K562 (cell line): ENCODE measurements around the gene IRF3. TPM values are rescaled to one million over a fixed set of nuclear protein-coding genes. Genes with fewer than 3 reads are reported as not detected.

Experiments used
- CBFA2T2 ChIP-seq: fragments of 450-650 bp; conservative IDR thresholded peaks from 2 replicates; pipeline ENCODE4 v1.6.1; 2017; ENCODE audit warnings: mild to moderate bottlenecking
- EZH2 ChIP-seq: IDR thresholded peaks from 2 replicates; pipeline ENCODE4 v1.6.1; 2012; ENCODE audit warnings: low read depth, mild to moderate bottlenecking, inconsistent platforms, low read length, borderline replicate concordance
- FOXJ3 ChIP-seq: sonication (generic); formaldehyde crosslinking; IDR thresholded peaks from 2 replicates; pipeline ENCODE4 v1.4.0; 2020; ENCODE audit warnings: mild to moderate bottlenecking, missing genetic modification reagents
- FOXK1 ChIP-seq: sonication (generic); formaldehyde crosslinking; IDR thresholded peaks from 2 replicates; pipeline ENCODE4 v1.8.0; 2022; ENCODE audit warnings: missing genetic modification reagents, mild to moderate bottlenecking, borderline replicate concordance
- HDAC8 ChIP-seq: fragments of 450-650 bp; IDR thresholded peaks from 2 replicates; pipeline ENCODE4 v1.6.1; 2016; ENCODE audit warnings: mild to moderate bottlenecking, missing genetic modification characterization, moderate library complexity, missing compliant biosample characterization
- PHB2 ChIP-seq: fragments of 450-650 bp; IDR thresholded peaks from 2 replicates; pipeline ENCODE4 v1.6.1; 2017; ENCODE audit warnings: low read depth
- PML ChIP-seq: IDR thresholded peaks from 2 replicates; pipeline ENCODE4 v1.6.1; 2012; ENCODE audit warnings: low read length, inconsistent platforms
- PYGO2 ChIP-seq: fragments of 450-650 bp; IDR thresholded peaks from 2 replicates; pipeline ENCODE4 v1.6.1; 2016; ENCODE audit warnings: mild to moderate bottlenecking, missing genetic modification characterization, moderate library complexity, missing compliant biosample characterization
- SETDB1 ChIP-seq: IDR thresholded peaks from one replicate; pipeline ENCODE4 v1.6.1; 2012; ENCODE audit warnings: low read length, control low read depth, inconsistent platforms
- SMAD2 ChIP-seq: fragments of 150-350 bp; IDR thresholded peaks from 2 replicates; pipeline ENCODE4 v1.6.1; 2014; ENCODE audit warnings: low read depth, mild to moderate bottlenecking, low read length
- SMARCC2 ChIP-seq: fragments of 450-650 bp; IDR thresholded peaks from 2 replicates; pipeline ENCODE4 v1.6.1; 2017; ENCODE audit warnings: antibody characterized with exemption, moderate library complexity, mild to moderate bottlenecking, low read depth
- SUPT5H ChIP-seq: fragments of 450-650 bp; IDR thresholded peaks from 2 replicates; pipeline ENCODE4 v1.6.1; 2016
- TAL1 ChIP-seq: fragments of 450-650 bp; IDR thresholded peaks from 2 replicates; pipeline ENCODE4 v1.6.1; 2016; ENCODE audit warnings: mild to moderate bottlenecking
- U2AF1 ChIP-seq: fragments of 200-400 bp; formaldehyde crosslinking; optimal IDR thresholded peaks from 2 replicates; pipeline ENCODE3; 2017; ENCODE audit warnings: mild to moderate bottlenecking, low read depth, low read length, moderate library complexity
- ZNF398 ChIP-seq: fragments of 250-450 bp; sonication (Bioruptor Pico); IDR thresholded peaks from 2 replicates; pipeline ENCODE4 v1.8.0; 2021; ENCODE audit warnings: moderate library complexity, mild to moderate bottlenecking, inconsistent platforms
- ZNF740 ChIP-seq, 3 experiments: fragments of 200-800 bp in 1 of 3; sonication (Bioruptor generic) in 1 of 3; sonication (generic) in 1 of 3; formaldehyde crosslinking in 1 of 3; IDR thresholded peaks; 2 replicates each; pipeline versions ENCODE4 v1.6.1 to v1.8.0; 2016 to 2022; ENCODE audit warnings: mild to moderate bottlenecking in 2 of 3, missing compliant biosample characterization in 2 of 3, missing genetic modification characterization in 2 of 3, missing genetic modification reagents in 1 of 3
- polyA plus RNA-seq, 8 experiments: library from polyadenylated mRNA; depleted of rRNA in 4 of 8; stranded (reverse) in 5 of 8; unstranded in 3 of 8; fragments of >200 nt; fragmentation: Nextera tagmentation in 2 of 8; fragmentation: Illumina TruSeq in 1 of 8; extraction: Ambion mirVana in 2 of 8; extraction: Trizol in 1 of 8; gene quantifications; 2 replicates each; pipeline versions ENCODE4 v1.2.1 to v1.2.3, GENCODE V29; 2011 to 2014; ENCODE audit warnings: inconsistent platforms in 1 of 8, missing spikeins in 1 of 8
- total RNA-seq, 7 experiments: library from RNA; depleted of rRNA in 6 of 7; stranded (reverse); fragments of >200 nt in 6 of 7; fragmentation: Illumina TruSeq in 2 of 7; extraction: Trizol in 2 of 7; gene quantifications; 2 replicates each; pipeline versions ENCODE4 v1.2.1 to v1.2.3, GENCODE V29; 2011 to 2021; ENCODE audit warnings: low replicate concordance in 1 of 7
- TF ChIP-seq, protein P1 (sequence below): sonication (generic); formaldehyde crosslinking; IDR thresholded peaks from 2 replicates; pipeline ENCODE4 v1.8.1; 2023; ENCODE audit warnings: mild to moderate bottlenecking, missing genetic modification reagents
- TF ChIP-seq, protein P2 (sequence below), 2 experiments: fragments of 450-650 bp in 1 of 2; sonication (generic) in 1 of 2; formaldehyde crosslinking in 1 of 2; IDR thresholded peaks in 1 of 2; conservative IDR thresholded peaks in 1 of 2; 2 replicates each; pipeline versions ENCODE4 v1.6.1 to v1.8.1; 2016 to 2023; ENCODE audit warnings: mild to moderate bottlenecking in 2 of 2, moderate library complexity in 2 of 2, inconsistent platforms in 1 of 2, missing genetic modification reagents in 1 of 2

IRF3 gene
- total and polyA plus RNA-seq, 9 of the 15 experiments (the other 6 are each of a cell fraction or from before 2014, with no cell fraction given): 7.5 to 145 (median 65.4) TPM

- TF ChIP-seq ZNF740 (CRISPR knock-in tag; IDR thresholded peaks at IDR 0.05) (no peak), ZNF740 (tag; IDR thresholded peaks at IDR 0.05) (no peak), SMARCC2 (no peak), PHB2 (no peak), SETDB1 (no peak), PYGO2 (tag) (no peak), SMAD2 (no peak), ZNF398 (no peak), FOXJ3 (CRISPR knock-in tag) (no peak), CBFA2T2 (no peak), U2AF1 (no peak), TAL1 (no peak), EZH2 (no peak), FOXK1 (CRISPR knock-in tag) (peak; percentile 91; the same call in 1 of the 2 replicates), SUPT5H (peak; percentile 59; the same call in 1 of the 2 replicates), PML (no peak), HDAC8 (tag) (no peak)
- TF ChIP-seq, protein P1, sequence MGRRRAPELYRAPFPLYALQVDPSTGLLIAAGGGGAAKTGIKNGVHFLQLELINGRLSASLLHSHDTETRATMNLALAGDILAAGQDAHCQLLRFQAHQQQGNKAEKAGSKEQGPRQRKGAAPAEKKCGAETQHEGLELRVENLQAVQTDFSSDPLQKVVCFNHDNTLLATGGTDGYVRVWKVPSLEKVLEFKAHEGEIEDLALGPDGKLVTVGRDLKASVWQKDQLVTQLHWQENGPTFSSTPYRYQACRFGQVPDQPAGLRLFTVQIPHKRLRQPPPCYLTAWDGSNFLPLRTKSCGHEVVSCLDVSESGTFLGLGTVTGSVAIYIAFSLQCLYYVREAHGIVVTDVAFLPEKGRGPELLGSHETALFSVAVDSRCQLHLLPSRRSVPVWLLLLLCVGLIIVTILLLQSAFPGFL: no peak
- TF ChIP-seq, protein P2, sequence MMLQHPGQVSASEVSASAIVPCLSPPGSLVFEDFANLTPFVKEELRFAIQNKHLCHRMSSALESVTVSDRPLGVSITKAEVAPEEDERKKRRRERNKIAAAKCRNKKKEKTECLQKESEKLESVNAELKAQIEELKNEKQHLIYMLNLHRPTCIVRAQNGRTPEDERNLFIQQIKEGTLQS (IDR thresholded peaks at IDR 0.05): no peak
- TF ChIP-seq, protein P2 (CRISPR knock-in tag; conservative IDR thresholded peaks at IDR 0.05): no peak
Observed at GRCh38 chr19:49664171-49665035, 1.3 kb downstream of the IRF3 start (continued).
